H9 (cell line): ENCODE data around the gene CRYM. TPM values are rescaled to one million over a fixed set of nuclear protein-coding genes. Genes with fewer than 3 reads are reported as not detected.

Source experiments
- DNase-seq: peaks from one replicate; pipeline ENCODE4 v3.0.0-alpha.2; 2017
- H2AFZ ChIP-seq: one replicate; pipeline ENCODE4 v1.6.1; 2013; ENCODE audit warnings: mild to moderate bottlenecking, low read length, control low read depth, moderate library complexity
- H2AK5ac ChIP-seq: 2 replicates; pipeline ENCODE4 v1.6.1; 2013; ENCODE audit warnings: low read length, control low read depth, mixed read lengths; ENCODE audit not compliant: insufficient read length
- H2BK120ac ChIP-seq: one replicate; pipeline ENCODE4 v1.6.1; 2013; ENCODE audit warnings: low read depth, mild to moderate bottlenecking, low read length, control low read depth, inconsistent platforms; ENCODE audit not compliant: poor library complexity, severe bottlenecking
- H2BK12ac ChIP-seq: 2 replicates; pipeline ENCODE4 v1.6.1; 2013; ENCODE audit warnings: low read length, control low read depth, mixed read lengths, low read depth; ENCODE audit not compliant: insufficient read length
- H2BK15ac ChIP-seq: 2 replicates; pipeline ENCODE4 v1.6.1; 2013; ENCODE audit warnings: low read depth, low read length, control low read depth
- H2BK20ac ChIP-seq: one replicate; pipeline ENCODE4 v1.6.1; 2013; ENCODE audit warnings: low read depth, mild to moderate bottlenecking, low read length, control low read depth, inconsistent platforms; ENCODE audit not compliant: poor library complexity, severe bottlenecking
- H2BK5ac ChIP-seq: 2 replicates; pipeline ENCODE4 v1.6.1; 2013; ENCODE audit warnings: low read length, control low read depth, mixed read lengths; ENCODE audit not compliant: insufficient read length
- H3K14ac ChIP-seq: 2 replicates; pipeline ENCODE4 v1.6.1; 2013; ENCODE audit warnings: low read length, control low read depth; ENCODE audit not compliant: insufficient read depth
- H3K18ac ChIP-seq: 2 replicates; pipeline ENCODE4 v1.6.1; 2013; ENCODE audit warnings: low read depth, mild to moderate bottlenecking, mixed read lengths, low read length, control low read depth; ENCODE audit not compliant: insufficient read length
- H3K23ac ChIP-seq: 2 replicates; pipeline ENCODE4 v1.6.1; 2013; ENCODE audit warnings: low read length, control low read depth, mixed read lengths, low read depth; ENCODE audit not compliant: insufficient read length
- H3K23me2 ChIP-seq: 2 replicates; pipeline ENCODE4 v1.6.1; 2013; ENCODE audit warnings: low read depth, mild to moderate bottlenecking, mixed read lengths, low read length, control low read depth; ENCODE audit not compliant: insufficient read length, poor library complexity, severe bottlenecking
- H3K27ac ChIP-seq: 2 replicates; pipeline ENCODE4 v1.5.1; 2013; ENCODE audit warnings: low read length, control low read depth, mixed read lengths, low read depth; ENCODE audit not compliant: insufficient read length
- H3K27me3 ChIP-seq: 2 replicates; pipeline ENCODE4 v1.6.1; 2013; ENCODE audit warnings: low read length, control low read depth, inconsistent platforms; ENCODE audit not compliant: insufficient read depth
- H3K4ac ChIP-seq: 2 replicates; pipeline ENCODE4 v1.6.1; 2013; ENCODE audit warnings: low read depth, mild to moderate bottlenecking, control low read depth, inconsistent platforms, low read length, moderate library complexity
- H3K4me1 ChIP-seq: 2 replicates; pipeline ENCODE4 v1.6.1; 2013; ENCODE audit warnings: low read length, control low read depth, inconsistent platforms; ENCODE audit not compliant: insufficient read depth
- H3K4me2 ChIP-seq: 2 replicates; pipeline ENCODE4 v1.6.1; 2013; ENCODE audit warnings: low read length, control low read depth, mixed read lengths; ENCODE audit not compliant: insufficient read length, insufficient read depth
- H3K56ac ChIP-seq: 2 replicates; pipeline ENCODE4 v1.6.1; 2013; ENCODE audit warnings: low read depth, mild to moderate bottlenecking, mixed read lengths, low read length, control low read depth; ENCODE audit not compliant: insufficient read length
- H3K79me1 ChIP-seq: 2 replicates; pipeline ENCODE4 v1.6.1; 2013; ENCODE audit warnings: low read depth, mild to moderate bottlenecking, moderate library complexity, low read length, control low read depth, inconsistent platforms; ENCODE audit not compliant: insufficient read depth, poor library complexity, severe bottlenecking
- H3K79me2 ChIP-seq: 2 replicates; pipeline ENCODE4 v1.6.1; 2013; ENCODE audit warnings: low read length, control low read depth, inconsistent platforms; ENCODE audit not compliant: insufficient read depth
- H3K9ac ChIP-seq: 2 replicates; pipeline ENCODE4 v1.6.1; 2013; ENCODE audit warnings: low read length, control low read depth, mixed read lengths; ENCODE audit not compliant: insufficient read length; ENCODE audit errors: extremely low read depth
- H3K9me3 ChIP-seq: one replicate; pipeline ENCODE4 v1.6.1; 2013; ENCODE audit warnings: low read depth, low read length, inconsistent platforms; ENCODE audit not compliant: control insufficient read depth
- H3T11ph ChIP-seq: one replicate; pipeline ENCODE4 v1.6.1; 2013; ENCODE audit warnings: mild to moderate bottlenecking, low read length, control low read depth, inconsistent platforms
- H4K20me1 ChIP-seq: one replicate; pipeline ENCODE4 v1.6.1; 2013; ENCODE audit not compliant: control insufficient read depth, insufficient read length, insufficient read depth
- H4K5ac ChIP-seq: 2 replicates; pipeline ENCODE4 v1.6.1; 2013; ENCODE audit warnings: low read depth, mild to moderate bottlenecking, mixed read lengths, low read length, control low read depth; ENCODE audit not compliant: insufficient read length
- H4K8ac ChIP-seq: replicated peaks from 2 replicates; pipeline ENCODE4 v1.6.1; 2013; ENCODE audit warnings: low read length, control low read depth, mixed read lengths, low read depth; ENCODE audit not compliant: insufficient read length
- H4K91ac ChIP-seq: 2 replicates; pipeline ENCODE4 v1.6.1; 2013; ENCODE audit warnings: low read depth, mild to moderate bottlenecking, moderate library complexity, mixed read lengths, low read length, control low read depth; ENCODE audit not compliant: insufficient read length
- H3K27ac Mint-ChIP-seq, 3 experiments: 2 replicates in 2 of 3; 3 replicates in 1 of 3; pipeline ENCODE4 v1.8.0; 2020 to 2021; ENCODE audit warnings: mixed read lengths in 3 of 3, mild to moderate bottlenecking in 1 of 3, moderate library complexity in 1 of 3
- H3K27me3 Mint-ChIP-seq: 2 replicates; pipeline ENCODE4 v1.8.0; 2021; ENCODE audit warnings: low read depth, mild to moderate bottlenecking, moderate library complexity, mixed read lengths
- H3K36me3 Mint-ChIP-seq, 3 experiments: 2 replicates in 2 of 3; 3 replicates in 1 of 3; pipeline ENCODE4 v1.8.0; 2020 to 2021; ENCODE audit warnings: low read depth in 3 of 3, mixed read lengths in 3 of 3; ENCODE audit not compliant: insufficient read depth in 1 of 3
- H3K4me1 Mint-ChIP-seq, 2 experiments: 2 replicates each; pipeline ENCODE4 v1.8.0; 2020; ENCODE audit warnings: mixed read lengths in 2 of 2
- H3K4me3 Mint-ChIP-seq, 2 experiments: 2 replicates in 1 of 2; 3 replicates in 1 of 2; pipeline ENCODE4 v1.8.0; 2020 to 2021; ENCODE audit warnings: mild to moderate bottlenecking in 2 of 2, mixed read lengths in 2 of 2, moderate library complexity in 1 of 2
- H3K9me3 Mint-ChIP-seq, 2 experiments: 2 replicates in 1 of 2; 3 replicates in 1 of 2; pipeline ENCODE4 v1.8.0; 2020; ENCODE audit warnings: mild to moderate bottlenecking in 2 of 2, mixed read lengths in 2 of 2, moderate library complexity in 1 of 2
- CTCF ChIP-seq: fragments of 200-600 bp; sonication (generic); conservative IDR thresholded peaks from 3 replicates; pipeline ENCODE4 v1.8.0; 2021; ENCODE audit warnings: antibody characterized with exemption, mild to moderate bottlenecking
- WGBS: extraction: QIAGEN DNeasy Blood & Tissue Kit; methylation state at CpG from one replicate; pipeline ENCODE4 v1.1.7; 2013; ENCODE audit warnings: missing lambda C conversion rate, low lambda C conversion rate, mixed read lengths; ENCODE audit not compliant: insufficient read length; ENCODE audit errors: extremely low coverage; 5-methylcytosine and 5-hydroxymethylcytosine counted together
- total RNA-seq: library from RNA; stranded (reverse); gene quantifications from 2 replicates; pipeline ENCODE4 v1.2.1, GENCODE V29; 2021

The CRYM gene
- total RNA-seq, 1 experiment from 2014 or later, result 17.8 TPM

- Mint-ChIP-seq H3K9me3 (no peaks in the 10 kb centered on the region; a peak in 1 of 5 replicates), H3K4me1 (peaks cover 20 to 22% of the 10 kb centered on the region in 2 experiments), H3K4me3 (no peak overlapping the region), H3K36me3 (0 out of 7 replicates have a peak, but pooled peaks cover 0 to 6% (median 0%) of the 10 kb centered on the region in 3 experiments), H3K27me3 (peaks cover 54% of the 10 kb centered on the region), H3K27ac (no peak overlapping the region)
- Histone ChIP-seq H3K79me1 (no peaks in the 10 kb centered on the region), H2BK5ac (no peak overlapping the region), H3T11ph (no peak overlapping the region), H2BK12ac (no peak overlapping the region), H3K23me2 (peaks cover 7% of the 10 kb centered on the region), H3K27me3 (no peaks in the 10 kb centered on the region), H4K91ac (no peak overlapping the region), H3K18ac (no peak overlapping the region), H3K4ac (no peak overlapping the region), H3K9ac (no peak overlapping the region), H2BK120ac (no peak overlapping the region), H3K9me3 (no peaks in the 10 kb centered on the region), H3K4me2 (no peak overlapping the region), H2BK20ac (no peak overlapping the region), H2AFZ (no peak overlapping the region), H3K4me1 (no peaks in the 10 kb centered on the region), H4K8ac (no peak overlapping the region), H3K56ac (no peak overlapping the region), H3K79me2 (no peaks in the 10 kb centered on the region), H4K20me1 (no peaks in the 10 kb centered on the region), H4K5ac (no peak overlapping the region), H3K27ac (no peak overlapping the region), H2BK15ac (no peak overlapping the region), H3K23ac (no peak overlapping the region), H2AK5ac (no peak overlapping the region), H3K14ac (no peak overlapping the region)
- no peak for TF ChIP-seq CTCF
- DNase-seq, result no peak
- WGBS, result no CpG with 5 or more reads among the region's 2 CpGs
Measured at GRCh38 chr16:21279501-21279900, 1.4 kb upstream of the CRYM start.
